Measurements from ENCODE around the gene RASSF10.

- TF ChIP-seq CTCF (IDR thresholded peaks at IDR 0.05): no peak
- TF ChIP-seq EP300 (IDR thresholded peaks at IDR 0.05): no peak
- TF ChIP-seq ZFP36 (IDR thresholded peaks at IDR 0.05; ENCODE audit: borderline replicate concordance, partially characterized antibody): no peak
- TF ChIP-seq KDM1A (IDR thresholded peaks at IDR 0.05; ENCODE audit: low read depth): no peak
- no peak for TF ChIP-seq HDAC2 (IDR thresholded peaks at IDR 0.05)
- TF ChIP-seq SMC3 (IDR thresholded peaks at IDR 0.05): no peak
- TF ChIP-seq REST (IDR thresholded peaks at IDR 0.05): no peak
- TF ChIP-seq HMGXB4 (CRISPR knock-in tag; IDR thresholded peaks at IDR 0.05; ENCODE audit: borderline replicate concordance): no peak
- TF ChIP-seq RCOR1 (IDR thresholded peaks at IDR 0.05; ENCODE audit: low read depth, low read length): no peak
- no peak for TF ChIP-seq HOXA7 (CRISPR knock-in tag; IDR thresholded peaks at IDR 0.05)
- no peak for TF ChIP-seq POLR2A (IDR thresholded peaks at IDR 0.05; ENCODE audit: low read length)
Measured at GRCh38 chr11:13000721-13001120, 8.4 kb upstream of the RASSF10 start.

Data from A549 (cell line).